RCC 7860 (cell line): ENCODE data around the gene SP2.
"Not testable (repeated sequence)": the region's sequence is repeated elsewhere in the genome, so short reads cannot be mapped to it uniquely, and the experiment has no call there.

Source experiments
- DNase-seq: peaks from one replicate; pipeline ENCODE4 v3.0.0-alpha.2; 2015; ENCODE audit warnings: low spot score
- FAIRE-seq: peaks from 2 replicates; lab custom pipeline; 2012; peaks lifted over from hg19 to GRCh38; lab: Jason Lieb, UNC

Gene SP2

DNA sequence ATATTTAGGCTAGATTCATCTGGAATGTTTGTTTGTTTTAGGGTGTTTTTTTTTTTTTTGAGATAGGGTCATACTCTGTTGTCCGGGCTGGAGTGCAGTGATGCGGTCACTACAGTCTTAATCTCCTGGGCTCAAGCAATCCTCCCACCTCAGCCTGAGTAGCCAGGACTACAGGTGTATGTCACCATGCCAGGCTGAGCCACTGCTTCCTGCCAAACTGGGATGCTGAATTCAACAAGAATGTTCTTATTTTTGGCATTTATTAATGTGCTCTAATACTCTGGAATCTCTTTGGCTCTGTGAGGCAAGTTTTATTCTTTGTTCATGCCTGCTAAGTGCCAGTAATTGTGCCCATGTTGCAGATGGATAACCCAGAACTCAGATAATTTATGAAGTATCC is 21.5 kb downstream of the SP2 start:
- DNase-seq = no peak
- no peak for FAIRE-seq

DNA sequence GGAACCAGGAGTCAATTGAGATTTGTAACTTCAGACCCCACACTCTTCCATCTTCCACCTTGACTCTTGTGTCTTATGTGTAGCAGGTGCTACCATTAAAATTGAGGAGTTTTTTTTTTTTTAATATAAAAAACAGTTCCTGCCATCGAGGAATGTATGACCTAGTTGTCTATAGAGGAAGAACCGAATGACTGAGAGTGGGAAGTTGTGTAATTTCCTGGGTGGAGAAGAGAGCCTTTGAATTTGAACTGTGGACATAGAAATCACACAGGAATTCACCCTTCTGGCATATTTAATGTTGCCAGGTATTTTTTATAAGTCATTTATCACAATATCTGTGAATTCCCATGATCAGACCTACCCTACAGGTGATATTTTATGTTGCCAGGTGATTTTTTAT is 22.0 kb downstream of the SP2 start:
- DNase-seq (no peak), FAIRE-seq (no peak)

DNA sequence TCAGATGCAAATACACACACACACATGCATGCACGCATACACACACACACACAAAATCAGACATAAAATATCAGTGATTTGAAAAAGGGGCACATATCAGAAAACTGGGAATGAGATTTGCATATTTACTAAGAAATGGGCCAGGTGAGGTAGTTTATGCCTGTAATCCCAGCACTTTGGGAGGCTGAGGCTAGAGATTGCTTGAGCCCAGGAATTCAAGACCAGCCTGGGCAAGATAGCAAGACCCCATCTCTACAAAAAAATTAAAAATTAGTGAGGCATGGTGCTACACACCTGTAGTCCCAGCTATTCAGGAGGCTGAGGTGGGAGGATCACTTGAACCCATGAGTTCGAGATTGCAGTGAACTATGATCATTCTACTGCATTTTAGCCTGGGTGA is 23.0 kb downstream of the SP2 start:
- no peak for DNase-seq

DNA sequence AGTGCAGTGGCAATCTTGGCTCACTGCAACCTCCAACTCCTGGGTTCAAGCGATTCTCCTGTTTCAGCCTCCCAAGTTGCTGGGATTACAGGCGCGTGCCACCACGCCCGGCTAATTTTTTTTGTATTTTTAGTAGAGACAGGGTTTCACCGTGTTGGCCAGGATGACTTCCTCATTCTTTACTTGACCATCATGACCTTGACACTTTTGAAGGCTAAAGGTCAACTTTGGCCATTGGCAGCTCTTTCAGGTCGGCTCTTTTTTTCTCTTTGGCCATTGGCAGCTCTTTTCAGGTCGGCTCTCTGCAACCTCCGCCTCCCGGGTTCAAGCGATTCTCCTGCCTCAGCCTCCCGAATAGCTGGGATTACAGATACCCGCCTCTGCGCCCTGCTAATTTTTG is 23.9 kb downstream of the SP2 start:
- not testable (repeated sequence) for FAIRE-seq, DNase-seq

More for the DNA sequence above, 23.0 kb downstream of the SP2 start:
- no peak for FAIRE-seq

DNA sequence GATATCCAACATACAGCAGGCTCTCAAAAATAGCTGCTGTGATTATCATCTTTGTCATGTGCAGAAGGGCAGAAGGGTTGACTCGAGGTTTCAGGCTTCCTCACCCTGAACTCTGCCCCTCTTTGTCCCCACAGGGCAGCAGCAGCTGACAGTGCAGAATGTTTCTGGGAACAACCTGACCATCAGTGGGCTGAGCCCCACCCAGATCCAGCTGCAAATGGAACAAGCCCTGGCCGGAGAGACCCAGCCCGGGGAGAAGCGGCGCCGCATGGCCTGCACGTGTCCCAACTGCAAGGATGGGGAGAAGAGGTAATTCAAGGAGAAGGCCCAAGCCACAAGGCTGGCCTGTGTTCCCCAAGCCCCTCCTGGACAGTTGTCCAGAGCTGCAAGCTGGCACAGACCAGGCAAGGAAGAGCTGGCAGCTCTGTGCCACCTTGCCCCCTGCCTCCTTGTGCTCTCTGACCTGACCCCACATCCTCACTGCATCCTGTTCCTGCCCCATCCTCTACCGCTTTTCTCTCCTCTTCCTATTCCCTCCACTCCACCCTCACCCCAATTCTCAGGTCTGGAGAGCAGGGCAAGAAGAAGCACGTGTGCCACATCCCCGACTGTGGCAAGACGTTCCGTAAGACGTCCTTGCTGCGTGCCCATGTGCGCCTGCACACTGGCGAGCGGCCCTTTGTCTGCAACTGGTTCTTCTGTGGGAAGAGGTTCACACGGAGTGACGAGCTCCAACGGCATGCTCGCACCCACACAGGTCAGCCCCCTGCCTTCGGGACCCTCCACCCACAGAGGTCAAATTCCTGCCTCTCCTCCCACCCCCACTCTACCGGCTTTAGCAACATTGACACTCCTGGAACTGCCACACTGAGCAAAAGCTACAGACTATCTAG is 29.0 kb downstream of the SP2 start:
- no peak for FAIRE-seq

DNA sequence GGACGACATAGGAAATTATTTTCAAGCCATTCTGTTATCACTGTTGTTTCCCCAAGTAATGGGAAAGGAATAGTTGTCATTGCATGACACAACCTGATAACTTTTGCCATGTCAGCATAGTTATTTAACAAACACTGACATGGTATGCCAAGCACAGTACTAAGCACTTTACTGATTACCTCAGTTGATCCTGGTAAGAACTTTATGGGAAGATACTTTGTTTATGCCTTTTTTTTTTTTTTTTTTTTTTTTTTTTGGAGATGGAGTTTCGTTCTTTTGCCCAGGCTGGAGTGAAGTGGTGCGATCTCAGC is 29.6 kb downstream of the SP2 start:
- no peak for FAIRE-seq
- no peak for DNase-seq

More for the DNA sequence above, 29.0 kb downstream of the SP2 start:
- DNase-seq = no peak

DNA sequence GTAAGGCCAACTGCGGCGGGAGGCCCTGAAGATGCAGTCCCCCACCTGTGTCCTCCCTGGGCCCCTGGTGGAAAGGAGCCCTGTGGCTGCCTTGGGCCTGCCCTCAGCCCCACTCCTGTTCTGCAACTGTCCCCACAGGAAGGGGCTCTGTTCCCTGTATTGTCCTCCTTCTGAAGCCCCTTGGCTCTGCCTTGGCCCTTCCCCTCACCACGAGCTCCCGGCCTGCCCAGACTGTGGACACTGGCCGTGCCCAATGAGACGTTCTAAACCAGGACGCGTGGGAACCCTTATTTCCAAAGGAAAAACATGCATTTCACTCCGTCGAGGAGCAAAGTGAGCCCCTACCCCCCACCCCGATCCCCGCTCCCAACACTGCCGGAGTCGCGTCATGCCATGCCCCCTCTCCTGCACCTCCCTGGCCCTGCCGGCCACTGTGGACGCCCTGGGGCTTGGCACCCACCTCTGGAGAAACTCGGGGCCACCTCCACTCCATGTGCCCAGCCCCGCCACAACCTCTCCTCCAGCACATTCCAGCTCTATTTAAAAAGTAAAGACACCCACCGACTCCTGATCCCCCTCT is 31.9 kb downstream of the SP2 start:
- DNase-seq (no peak), FAIRE-seq (no peak)

DNA sequence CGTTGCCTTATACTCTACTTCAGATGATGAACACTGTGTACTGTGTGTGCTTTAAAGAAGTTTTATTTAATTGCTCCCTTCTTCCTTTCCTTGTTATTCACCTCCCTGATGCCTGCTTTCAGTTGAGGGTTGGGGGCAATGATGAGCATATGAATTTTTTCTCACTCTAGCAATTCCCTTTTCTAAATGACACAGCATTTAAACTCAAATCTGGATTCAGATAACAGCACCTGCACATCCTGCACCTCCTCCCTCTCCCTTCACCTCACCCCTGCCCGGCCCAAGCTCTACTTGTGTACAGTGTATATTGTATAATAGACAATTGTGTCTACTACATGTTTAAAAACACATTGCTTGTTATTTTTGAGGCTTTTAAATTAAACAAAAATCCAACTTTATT is 32.4 kb downstream of the SP2 start:
- FAIRE-seq (no peak), DNase-seq (no peak)

DNA sequence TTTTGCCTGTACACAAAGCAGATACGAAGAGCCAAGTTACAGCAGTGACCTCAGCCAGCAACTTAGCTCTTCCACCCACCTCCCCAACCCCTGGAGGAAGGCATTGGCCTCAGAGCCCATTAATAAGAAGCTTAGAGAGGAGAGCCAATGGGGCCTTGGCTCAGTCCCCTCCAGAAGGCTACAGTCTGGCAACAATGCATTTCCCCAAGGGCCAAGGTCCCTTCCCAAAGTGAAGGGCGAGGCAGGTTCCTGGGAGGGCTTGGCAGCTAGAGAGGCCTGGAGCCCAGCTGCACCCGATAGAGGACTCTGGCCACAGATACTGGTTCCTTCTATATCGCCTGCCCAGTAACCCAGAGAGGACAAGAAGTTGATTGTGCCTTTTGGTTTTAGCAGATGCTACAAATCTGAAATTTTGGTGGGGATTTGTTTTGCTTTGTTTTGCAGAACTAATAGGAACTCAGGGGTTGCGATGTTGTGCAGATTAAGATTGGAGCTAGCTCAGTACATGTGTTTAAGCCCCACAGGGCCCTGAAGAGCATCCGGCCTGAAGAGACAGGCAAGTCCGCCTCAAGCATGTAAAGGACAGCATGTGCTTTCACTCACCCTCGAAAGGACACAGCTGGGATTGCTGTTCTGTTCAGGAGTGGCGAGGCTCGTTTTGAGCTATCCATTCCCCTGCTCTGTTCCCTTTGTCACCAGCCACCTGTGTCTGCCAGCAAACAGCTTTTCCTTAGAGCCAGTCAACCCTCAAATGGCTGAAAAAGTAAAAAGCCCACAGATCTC is 33.4 kb downstream of the SP2 start:
- no peak for FAIRE-seq
- no peak for DNase-seq

DNA sequence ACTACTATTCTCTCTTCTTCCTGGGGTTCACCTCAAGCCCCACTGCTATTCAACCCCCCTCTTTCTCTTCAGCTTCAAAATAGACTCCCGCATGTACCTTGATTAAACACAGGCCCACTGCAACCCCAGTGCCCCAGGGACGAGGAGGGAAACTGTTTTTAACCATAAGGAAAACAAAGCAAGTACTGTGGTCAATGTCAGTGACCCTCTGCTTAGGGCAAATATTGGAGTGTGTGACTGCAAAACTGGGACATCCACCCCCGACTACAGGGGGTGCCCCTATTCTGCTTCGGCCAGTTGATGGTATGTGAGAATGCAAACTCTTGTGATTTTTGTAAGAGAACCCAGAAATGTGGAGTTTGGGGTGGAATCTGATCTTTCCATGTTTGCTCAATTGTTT is 35.8 kb downstream of the SP2 start:
- DNase-seq = no peak
- FAIRE-seq = no peak

DNA sequence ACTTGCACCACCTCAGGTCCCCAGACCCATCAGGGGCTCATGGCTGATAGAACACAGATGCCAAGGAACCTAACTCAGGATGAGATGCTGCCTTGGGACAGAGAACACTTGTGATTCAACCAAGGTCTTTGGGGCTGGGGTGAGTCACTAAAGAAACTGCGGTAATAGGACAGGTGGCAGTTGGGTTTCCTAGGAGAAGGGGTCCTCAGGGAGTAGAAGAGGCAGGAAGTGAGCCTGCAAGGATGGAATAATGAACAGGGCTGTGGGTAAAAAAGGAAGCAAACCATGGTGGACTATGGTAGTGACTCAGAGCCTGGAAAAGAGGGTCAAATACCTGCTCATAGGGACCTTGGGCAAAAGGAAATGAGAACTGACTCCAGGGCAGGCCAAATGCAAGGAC is 38.8 kb downstream of the SP2 start:
- DNase-seq = peak; percentile 88
- peak; percentile 67 for FAIRE-seq

DNA sequence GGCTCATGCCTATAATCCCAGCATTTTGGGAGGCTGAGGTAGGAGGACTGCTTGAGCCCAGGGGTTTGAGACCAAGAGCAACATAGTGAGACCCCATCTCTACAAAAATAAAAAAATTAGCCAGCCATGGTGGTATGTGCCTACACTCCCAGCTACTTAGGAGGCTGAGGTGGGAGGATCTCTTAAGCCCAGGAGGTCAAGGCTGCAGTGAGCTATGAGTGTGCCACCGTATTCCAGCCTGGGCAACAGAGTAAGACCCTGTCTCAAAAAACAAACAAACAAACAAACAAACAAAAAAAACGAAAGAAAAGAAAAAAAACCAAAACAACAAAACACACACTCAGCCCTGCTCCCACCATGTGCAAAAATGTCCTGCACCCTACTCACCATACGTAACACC is 39.4 kb downstream of the SP2 start:
- not testable (repeated sequence) for FAIRE-seq, DNase-seq

DNA sequence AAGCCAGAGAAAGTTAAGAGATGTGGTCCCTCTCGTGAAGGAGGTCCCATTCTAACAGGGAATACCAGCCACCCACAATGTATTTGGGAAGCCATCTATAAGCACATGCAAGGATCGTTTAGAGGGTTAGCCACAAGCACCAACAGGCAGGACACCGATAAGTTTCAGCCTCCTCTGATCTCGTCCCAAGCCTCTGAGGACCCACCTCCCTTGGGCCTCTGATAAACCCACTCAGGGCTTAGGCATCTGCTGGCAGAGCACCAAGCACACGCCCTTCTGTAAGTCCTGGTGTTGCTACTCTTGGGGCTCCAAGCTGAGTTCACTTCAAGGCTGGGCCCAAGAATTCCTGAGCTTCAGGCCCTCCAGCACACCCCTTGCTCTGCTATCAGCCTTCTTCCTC is 39.9 kb downstream of the SP2 start:
- DNase-seq (peak; percentile 77), FAIRE-seq (no peak)

DNA sequence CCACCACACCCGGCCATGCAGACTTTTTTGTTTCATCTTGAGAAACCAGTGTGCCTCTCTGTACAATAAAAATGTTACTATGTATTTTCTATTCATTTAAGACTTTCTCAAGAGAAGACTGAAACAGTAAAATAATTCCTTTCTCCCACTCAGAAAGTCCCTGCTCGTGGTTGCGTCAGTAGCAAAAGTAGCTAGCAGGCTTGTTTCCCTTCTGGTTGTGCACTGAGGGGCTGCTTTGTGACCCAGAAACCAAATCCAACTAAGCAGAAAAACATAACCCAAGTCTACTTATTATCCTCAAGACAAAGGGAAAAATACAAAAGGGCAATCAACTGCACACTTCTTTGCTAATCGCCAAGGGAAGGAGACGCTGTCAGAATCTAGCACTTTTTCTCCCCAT is 41.9 kb downstream of the SP2 start:
- FAIRE-seq (no peak), DNase-seq (no peak)

DNA sequence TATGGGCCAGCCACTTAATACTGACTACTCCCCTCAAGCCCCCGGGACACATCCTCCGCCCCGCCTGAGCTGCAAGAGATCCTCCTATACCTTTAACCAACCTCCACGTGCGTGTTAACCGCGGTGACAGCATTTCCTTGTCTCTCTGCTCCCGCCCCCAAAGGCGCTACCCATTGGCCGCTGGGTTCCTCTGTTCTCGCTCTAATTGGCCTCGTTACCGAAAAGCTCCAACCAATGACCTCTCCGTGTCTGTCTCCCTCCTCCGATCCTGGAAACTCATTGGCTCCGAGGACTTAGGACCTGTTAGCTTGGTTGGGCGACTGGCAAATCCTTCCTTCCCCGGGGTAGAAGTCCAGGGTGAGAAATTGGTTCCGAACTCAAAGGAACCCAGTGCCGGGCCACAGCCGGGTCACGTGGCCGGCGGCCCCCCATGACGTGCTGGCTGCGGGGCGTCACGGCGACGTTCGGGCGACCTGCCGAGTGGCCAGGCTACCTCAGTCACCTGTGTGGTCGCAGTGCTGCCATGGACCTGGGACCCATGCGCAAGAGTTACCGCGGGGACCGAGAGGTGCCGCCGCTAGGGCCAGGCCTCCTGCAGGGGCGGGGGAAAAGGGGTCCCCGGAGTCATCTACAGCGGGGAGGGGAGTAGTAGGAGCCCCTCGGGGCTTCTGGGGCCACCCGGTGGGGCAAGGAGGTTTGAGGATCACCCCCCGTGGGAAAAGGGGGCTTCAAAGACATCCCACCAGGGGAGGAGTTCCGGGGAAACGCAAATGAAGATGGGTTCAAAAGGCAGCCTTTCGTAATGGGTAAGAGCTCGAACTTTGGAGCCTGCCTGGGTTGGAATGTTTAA is 45.4 kb downstream of the SP2 start, which contains the start of gene PNPO:
TSS of gene PNPO (plus strand) at position 326 of the 850 bp plus-strand sequence. CDS start at position 431, 105 bp downstream.
- peak; percentile 93 for FAIRE-seq
- peak; percentile 97 for DNase-seq

DNA sequence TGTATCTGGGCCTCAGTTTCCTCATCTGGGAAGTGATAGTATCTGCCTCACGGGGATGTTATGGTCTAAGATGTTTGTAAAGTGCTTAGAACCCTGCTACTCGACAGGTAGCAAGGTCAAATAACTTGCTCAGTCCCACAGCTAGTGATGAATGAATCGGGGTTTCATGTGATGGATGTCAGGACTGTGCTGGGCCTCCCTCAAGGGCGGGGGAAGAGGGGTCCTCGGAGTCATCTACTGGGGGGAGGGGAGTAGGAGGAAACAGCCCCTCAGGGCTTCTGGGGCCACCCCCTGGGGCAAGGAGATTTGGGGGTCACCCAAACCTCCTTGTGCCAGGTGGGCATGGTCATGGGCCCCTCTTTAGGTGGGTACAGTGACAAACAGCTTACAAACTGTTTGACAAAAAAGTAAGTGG is 46.1 kb downstream of the SP2 start:
- FAIRE-seq = no peak

DNA sequence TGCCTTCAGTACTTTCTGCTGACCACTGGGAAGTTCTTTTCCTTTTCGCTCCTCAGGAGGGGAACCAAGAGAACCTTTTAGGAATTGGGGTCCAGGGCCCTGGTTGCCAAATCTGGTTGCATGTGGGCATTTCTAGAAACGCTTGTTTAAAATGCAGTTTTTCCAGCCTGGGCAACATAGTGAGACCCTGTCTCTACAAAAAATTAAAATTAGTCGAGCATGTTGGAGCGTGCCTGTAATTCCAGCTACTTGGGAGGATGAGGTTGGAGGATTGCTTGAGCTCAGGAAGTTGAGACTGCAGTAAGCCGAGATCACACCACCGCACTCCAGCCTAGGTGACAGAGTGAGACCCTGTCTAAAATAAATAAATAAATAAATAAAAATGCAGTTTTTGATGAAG is 46.5 kb downstream of the SP2 start:
- DNase-seq (no peak), FAIRE-seq (no peak)

More for the DNA sequence above, 46.1 kb downstream of the SP2 start:
- no peak for DNase-seq

DNA sequence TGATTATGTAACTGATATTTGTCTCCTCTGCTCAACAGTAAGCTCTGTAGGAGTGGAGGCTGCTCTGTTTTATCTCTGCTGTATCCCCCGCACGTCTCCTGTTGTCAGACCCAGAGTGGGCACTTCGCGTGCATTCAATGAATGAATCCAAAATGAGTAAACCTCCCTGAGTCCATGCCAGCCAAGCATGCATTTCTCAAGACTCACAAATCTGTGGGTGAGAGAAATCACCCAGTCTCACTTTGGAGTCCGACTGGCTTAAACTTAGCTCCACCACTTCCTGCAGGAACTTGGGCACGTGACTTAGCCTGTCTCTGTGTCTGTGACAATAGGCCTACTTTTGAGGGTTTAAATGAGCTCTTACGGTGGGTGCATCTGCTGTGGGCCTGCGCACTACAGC is 49.0 kb downstream of the SP2 start:
- FAIRE-seq = no peak

DNA sequence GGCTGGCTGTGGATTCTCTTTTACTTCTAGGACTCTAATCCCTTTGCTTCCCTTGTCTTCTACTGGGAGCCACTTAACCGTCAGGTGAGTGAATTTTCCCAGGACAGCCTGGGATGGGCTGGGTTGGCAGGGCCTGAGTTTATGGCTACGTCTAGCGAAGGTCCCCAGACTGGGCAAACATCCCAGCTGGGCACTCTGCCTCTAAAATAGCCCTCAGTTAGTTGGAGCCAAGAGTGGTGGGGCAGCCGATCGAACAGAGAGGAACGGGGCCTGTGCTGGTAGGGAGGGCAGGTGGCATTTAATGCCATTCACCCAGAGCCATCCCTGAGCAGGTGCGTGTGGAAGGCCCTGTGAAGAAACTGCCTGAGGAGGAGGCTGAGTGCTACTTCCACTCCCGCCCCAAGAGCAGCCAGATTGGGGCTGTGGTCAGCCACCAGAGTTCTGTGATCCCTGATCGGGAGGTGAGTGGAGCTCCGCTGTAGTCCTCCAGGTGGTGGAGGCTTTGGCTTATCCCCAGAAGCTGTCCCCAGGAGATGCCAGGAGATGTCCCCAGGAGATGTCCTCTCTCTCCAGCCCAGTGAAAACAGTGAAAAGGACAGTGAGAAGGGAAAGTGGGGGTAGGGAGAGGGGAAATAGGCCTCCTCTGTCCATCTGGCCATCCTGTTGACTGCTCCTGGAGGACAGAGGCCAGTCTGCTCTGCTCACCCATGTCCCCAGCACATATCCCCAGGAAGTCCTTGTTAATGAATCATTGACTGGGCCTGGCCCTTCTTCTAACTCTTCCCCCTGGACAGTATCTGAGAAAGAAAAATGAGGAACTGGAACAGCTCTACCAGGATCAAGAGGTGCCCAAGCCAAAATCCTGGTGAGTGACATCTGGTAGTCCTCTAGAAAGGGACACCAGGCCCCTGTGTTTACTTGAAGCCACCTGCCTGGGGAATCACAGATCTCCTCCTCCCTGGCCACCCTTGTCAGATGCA is 49.8 kb downstream of the SP2 start:
- no peak for FAIRE-seq
- no peak for DNase-seq

More for the DNA sequence above, 49.0 kb downstream of the SP2 start:
- no peak for DNase-seq
